ENCODE measurements around the gene SI. TPM values are rescaled to one million over a fixed set of nuclear protein-coding genes. Genes with fewer than 3 reads are reported as not detected.
"Not testable (repeated sequence)": the region's sequence is repeated elsewhere in the genome, so short reads cannot be mapped to it uniquely, and the experiment has no call there.

The SI gene
- not detected for total RNA-seq

GRCh38 chr3:165078293-165078692 lies at the start of gene SI:
SI (minus strand) TSS chr3:165078496; CDS start chr3:165076012, 2,484 bp downstream.
- no peaks in the 10 kb centered on the region for H3K4me1 Mint-ChIP-seq
- ATAC-seq, result no peak
- H3K36me3 Mint-ChIP-seq, result no peaks in the 10 kb centered on the region
- no peak for DNase-seq
- H3K27ac Mint-ChIP-seq, result no peak within 1 kb of the TSS
- CTCF ChIA-PET, result no interaction called here
- H3K27me3 Mint-ChIP-seq, result no peaks in the 10 kb centered on the region
- peaks cover 9% of the 10 kb centered on the region for H3K9me3 Mint-ChIP-seq (ENCODE audit: low read depth)
- H3K4me3 Mint-ChIP-seq, result no peak within 1 kb of the TSS

- DNase-seq (no peak), ATAC-seq (no peak)
- H3K27ac Mint-ChIP-seq, result no peak overlapping the region
- H3K4me1 Mint-ChIP-seq, result no peaks in the 10 kb centered on the region
- H3K27me3 Mint-ChIP-seq, result no peaks in the 10 kb centered on the region
- H3K36me3 Mint-ChIP-seq, result no peaks in the 10 kb centered on the region
- H3K9me3 Mint-ChIP-seq (ENCODE audit: low read depth), result peaks cover 12% of the 10 kb centered on the region
- CTCF ChIA-PET, result no interaction called here
- H3K4me3 Mint-ChIP-seq, result no peak overlapping the region
These were observed 47.5 kb upstream of the SI start for GRCh38 chr3:165125836-165126235.

GRCh38 chr3:165111401-165111800 lies 33.1 kb upstream of the SI start:
- Mint-ChIP-seq H3K4me1 (no peaks in the 10 kb centered on the region), H3K9me3 (ENCODE audit: low read depth) (no peaks in the 10 kb centered on the region), H3K27ac (no peak overlapping the region), H3K27me3 (no peaks in the 10 kb centered on the region), H3K36me3 (no peaks in the 10 kb centered on the region), H3K4me3 (no peak overlapping the region)
- DNase-seq (no peak), ATAC-seq (no peak)
- CTCF ChIA-PET, result no interaction called here

GRCh38 chr3:165103616-165104015 lies 25.3 kb upstream of the SI start:
- Mint-ChIP-seq H3K9me3 (ENCODE audit: low read depth) (peaks cover 7% of the 10 kb centered on the region), H3K36me3 (no peaks in the 10 kb centered on the region), H3K27me3 (no peaks in the 10 kb centered on the region), H3K4me3 (no peak overlapping the region), H3K4me1 (no peaks in the 10 kb centered on the region), H3K27ac (no peak overlapping the region)
- CTCF ChIA-PET, result no interaction called here
- ATAC-seq, result no peak
- DNase-seq, result no peak

GRCh38 chr3:165082650-165083049 lies 4.4 kb upstream of the SI start:
- CTCF ChIA-PET, result no interaction called here
- peaks cover 8% of the 10 kb centered on the region for H3K9me3 Mint-ChIP-seq (ENCODE audit: low read depth)
- DNase-seq (no peak), ATAC-seq (no peak)
- H3K27ac Mint-ChIP-seq, result no peak overlapping the region
- no peaks in the 10 kb centered on the region for H3K36me3 Mint-ChIP-seq
- H3K4me3 Mint-ChIP-seq, result no peak overlapping the region
- H3K27me3 Mint-ChIP-seq, result no peaks in the 10 kb centered on the region
- no peaks in the 10 kb centered on the region for H3K4me1 Mint-ChIP-seq

- Mint-ChIP-seq H3K27ac (no peak overlapping the region), H3K9me3 (ENCODE audit: low read depth) (peaks cover 8% of the 10 kb centered on the region), H3K27me3 (no peaks in the 10 kb centered on the region), H3K4me1 (no peaks in the 10 kb centered on the region), H3K4me3 (no peak overlapping the region), H3K36me3 (no peaks in the 10 kb centered on the region)
- DNase-seq (no peak), ATAC-seq (no peak)
- CTCF ChIA-PET, result no interaction called here
These were observed 2.9 kb upstream of the SI start for GRCh38 chr3:165081183-165081582.

GRCh38 chr3:165075695-165076094 lies 2.6 kb downstream of the SI start:
- no peak for ATAC-seq
- H3K9me3 Mint-ChIP-seq (ENCODE audit: low read depth), result peaks cover 1% of the 10 kb centered on the region
- H3K36me3 Mint-ChIP-seq, result no peaks in the 10 kb centered on the region
- CTCF ChIA-PET, result no interaction called here
- no peaks in the 10 kb centered on the region for H3K4me1 Mint-ChIP-seq
- H3K27ac Mint-ChIP-seq, result no peak overlapping the region
- no peak for DNase-seq
- no peak overlapping the region for H3K4me3 Mint-ChIP-seq
- H3K27me3 Mint-ChIP-seq, result no peaks in the 10 kb centered on the region

- Mint-ChIP-seq H3K4me3 (no peak overlapping the region), H3K9me3 (ENCODE audit: low read depth) (peaks cover 1% of the 10 kb centered on the region), H3K4me1 (no peaks in the 10 kb centered on the region), H3K36me3 (no peaks in the 10 kb centered on the region), H3K27me3 (no peaks in the 10 kb centered on the region), H3K27ac (no peak overlapping the region)
- CTCF ChIA-PET, result no interaction called here
- no peak for ATAC-seq
- no peak for DNase-seq
These were observed 7.6 kb downstream of the SI start for GRCh38 chr3:165070682-165071081.

- H3K4me3 Mint-ChIP-seq, result no peak overlapping the region
- no peaks in the 10 kb centered on the region for H3K36me3 Mint-ChIP-seq
- CTCF ChIA-PET, result no interaction called here
- H3K27me3 Mint-ChIP-seq, result no peaks in the 10 kb centered on the region
- H3K27ac Mint-ChIP-seq, result no peak overlapping the region
- no peaks in the 10 kb centered on the region for H3K4me1 Mint-ChIP-seq
- ATAC-seq, result no peak
- DNase-seq, result no peak
- peaks cover 4% of the 10 kb centered on the region for H3K9me3 Mint-ChIP-seq (ENCODE audit: low read depth)
These were observed 21.8 kb downstream of the SI start for GRCh38 chr3:165056510-165056909.

- Mint-ChIP-seq H3K27ac (no peak overlapping the region), H3K4me3 (no peak overlapping the region), H3K9me3 (ENCODE audit: low read depth) (peaks cover 3% of the 10 kb centered on the region), H3K4me1 (no peaks in the 10 kb centered on the region), H3K27me3 (no peaks in the 10 kb centered on the region), H3K36me3 (no peaks in the 10 kb centered on the region)
- ATAC-seq, result no peak
- CTCF ChIA-PET, result no interaction called here
- DNase-seq, result no peak
These were observed 38.1 kb downstream of the SI start for GRCh38 chr3:165040186-165040585.

- Mint-ChIP-seq H3K27me3 (no peaks in the 10 kb centered on the region), H3K9me3 (ENCODE audit: low read depth) (peaks cover 3% of the 10 kb centered on the region), H3K36me3 (no peaks in the 10 kb centered on the region), H3K4me1 (no peaks in the 10 kb centered on the region), H3K27ac (no peak overlapping the region), H3K4me3 (no peak overlapping the region)
- CTCF ChIA-PET, result no interaction called here
- DNase-seq (no peak), ATAC-seq (no peak)
These were observed 66.7 kb downstream of the SI start for GRCh38 chr3:165011557-165011956.

GRCh38 chr3:164984947-164985346 lies 93.3 kb downstream of the SI start:
- no peak for DNase-seq
- Mint-ChIP-seq H3K9me3 (ENCODE audit: low read depth) (no peaks in the 10 kb centered on the region), H3K4me1 (no peaks in the 10 kb centered on the region), H3K4me3 (no peak overlapping the region), H3K27ac (no peak overlapping the region), H3K27me3 (no peaks in the 10 kb centered on the region), H3K36me3 (no peaks in the 10 kb centered on the region)
- CTCF ChIA-PET, result no interaction called here
- no peak for ATAC-seq

- Mint-ChIP-seq H3K4me1 (no peaks in the 10 kb centered on the region), H3K9me3 (ENCODE audit: low read depth) (peaks cover 3% of the 10 kb centered on the region), H3K36me3 (no peaks in the 10 kb centered on the region), H3K4me3 (no peak overlapping the region), H3K27me3 (no peaks in the 10 kb centered on the region), H3K27ac (no peak overlapping the region)
- ATAC-seq (no peak), DNase-seq (no peak)
- CTCF ChIA-PET, result no interaction called here
These were observed 115.7 kb downstream of the SI start for GRCh38 chr3:164962610-164963009.

- Mint-ChIP-seq H3K36me3 (no peaks in the 10 kb centered on the region), H3K4me3 (no peak overlapping the region), H3K4me1 (no peaks in the 10 kb centered on the region), H3K27ac (no peak overlapping the region), H3K9me3 (ENCODE audit: low read depth) (peaks cover 10% of the 10 kb centered on the region), H3K27me3 (no peaks in the 10 kb centered on the region)
- CTCF ChIA-PET, result no interaction called here
- ATAC-seq (no peak), DNase-seq (no peak)
These were observed 125.3 kb downstream of the SI start for GRCh38 chr3:164952966-164953365.

- H3K36me3 Mint-ChIP-seq; H3K27ac Mint-ChIP-seq; H3K4me1 Mint-ChIP-seq; DNase-seq; H3K27me3 Mint-ChIP-seq; H3K9me3 Mint-ChIP-seq (ENCODE audit: low read depth); CTCF ChIA-PET; H3K4me3 Mint-ChIP-seq; ATAC-seq: not testable (repeated sequence)
These were observed 126.9 kb downstream of the SI start for GRCh38 chr3:164951403-164951802.
